Measurements from ENCODE around the gene ZNF497. TPM values are rescaled to one million over a fixed set of nuclear protein-coding genes. Genes with fewer than 3 reads are reported as not detected.

Gene ZNF497
- total and polyA plus RNA-seq, 2 donors (not counting 1 experiment from before 2014, with no cell fraction given) = 0.03 to 2.5 TPM

DNA sequence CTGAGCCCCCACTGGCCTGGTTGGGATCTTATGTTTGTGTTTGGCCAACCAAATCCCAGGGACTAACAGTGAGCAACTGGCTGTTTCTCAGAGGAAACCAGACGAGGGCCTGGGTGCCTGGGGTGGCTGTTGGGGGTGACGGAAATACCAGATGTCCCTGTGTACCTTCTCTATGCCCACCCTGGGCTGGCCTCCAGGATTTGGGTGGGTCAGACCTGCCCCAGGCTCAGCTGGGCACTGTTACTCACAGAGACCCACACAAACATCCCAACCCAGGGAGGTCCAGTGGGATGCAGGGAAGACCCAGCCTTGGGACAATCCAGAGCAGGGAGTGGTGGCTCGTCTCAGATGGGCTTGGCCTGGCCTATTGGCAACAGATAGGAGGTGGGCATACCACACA, 26.9 kb downstream of the ZNF497 start:
- Histone ChIP-seq H3K9ac (ENCODE audit: insufficient read depth, low read length) (no peak overlapping the region), H2AFZ (ENCODE audit: low read length) (no peak overlapping the region), H3K79me2 (ENCODE audit: control insufficient read depth, insufficient read depth, low read length) (no peaks in the 10 kb centered on the region), H3K27me3 (ENCODE audit: control insufficient read depth, insufficient read depth, low read length) (no peaks in the 10 kb centered on the region), H3K4me1 (ENCODE audit: control insufficient read depth, extremely low read depth, insufficient read depth, low read length) (no peaks in the 10 kb centered on the region), H4K20me1 (ENCODE audit: control insufficient read depth, extremely low read depth, insufficient read depth, low read length) (no peaks in the 10 kb centered on the region), H3K4me2 (ENCODE audit: extremely low read depth, insufficient read depth, low read length) (no peak overlapping the region), H3K27ac (ENCODE audit: insufficient read depth, low read length) (no peak overlapping the region), H3K9me3 (ENCODE audit: control insufficient read depth, insufficient read depth, low read depth, low read length) (peaks cover 4% of the 10 kb centered on the region), H3K4me3 (replicated peaks in 1 of 4; ENCODE audit: control extremely low read depth in 1 of 4, insufficient read depth in 1 of 4, low read depth in 3 of 4, low read length in 4 of 4) (no peak overlapping the region), H3K36me3 (ENCODE audit: control insufficient read depth, insufficient read depth, low read length) (peaks cover 7% of the 10 kb centered on the region)
- TF ChIP-seq, protein P1, sequence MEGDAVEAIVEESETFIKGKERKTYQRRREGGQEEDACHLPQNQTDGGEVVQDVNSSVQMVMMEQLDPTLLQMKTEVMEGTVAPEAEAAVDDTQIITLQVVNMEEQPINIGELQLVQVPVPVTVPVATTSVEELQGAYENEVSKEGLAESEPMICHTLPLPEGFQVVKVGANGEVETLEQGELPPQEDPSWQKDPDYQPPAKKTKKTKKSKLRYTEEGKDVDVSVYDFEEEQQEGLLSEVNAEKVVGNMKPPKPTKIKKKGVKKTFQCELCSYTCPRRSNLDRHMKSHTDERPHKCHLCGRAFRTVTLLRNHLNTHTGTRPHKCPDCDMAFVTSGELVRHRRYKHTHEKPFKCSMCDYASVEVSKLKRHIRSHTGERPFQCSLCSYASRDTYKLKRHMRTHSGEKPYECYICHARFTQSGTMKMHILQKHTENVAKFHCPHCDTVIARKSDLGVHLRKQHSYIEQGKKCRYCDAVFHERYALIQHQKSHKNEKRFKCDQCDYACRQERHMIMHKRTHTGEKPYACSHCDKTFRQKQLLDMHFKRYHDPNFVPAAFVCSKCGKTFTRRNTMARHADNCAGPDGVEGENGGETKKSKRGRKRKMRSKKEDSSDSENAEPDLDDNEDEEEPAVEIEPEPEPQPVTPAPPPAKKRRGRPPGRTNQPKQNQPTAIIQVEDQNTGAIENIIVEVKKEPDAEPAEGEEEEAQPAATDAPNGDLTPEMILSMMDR (conservative IDR thresholded peaks at IDR 0.05 in 1 of 2, IDR thresholded peaks at IDR 0.05 in 1 of 2; ENCODE audit: low read depth in 1 of 2, low read length in 2 of 2) = no peak
- no peak for TF ChIP-seq EZH2 (IDR thresholded peaks at IDR 0.05; ENCODE audit: low read length, missing control alignments)
- no peak for DNase-seq (ENCODE audit: low read depth in 2 of 2)

DNA sequence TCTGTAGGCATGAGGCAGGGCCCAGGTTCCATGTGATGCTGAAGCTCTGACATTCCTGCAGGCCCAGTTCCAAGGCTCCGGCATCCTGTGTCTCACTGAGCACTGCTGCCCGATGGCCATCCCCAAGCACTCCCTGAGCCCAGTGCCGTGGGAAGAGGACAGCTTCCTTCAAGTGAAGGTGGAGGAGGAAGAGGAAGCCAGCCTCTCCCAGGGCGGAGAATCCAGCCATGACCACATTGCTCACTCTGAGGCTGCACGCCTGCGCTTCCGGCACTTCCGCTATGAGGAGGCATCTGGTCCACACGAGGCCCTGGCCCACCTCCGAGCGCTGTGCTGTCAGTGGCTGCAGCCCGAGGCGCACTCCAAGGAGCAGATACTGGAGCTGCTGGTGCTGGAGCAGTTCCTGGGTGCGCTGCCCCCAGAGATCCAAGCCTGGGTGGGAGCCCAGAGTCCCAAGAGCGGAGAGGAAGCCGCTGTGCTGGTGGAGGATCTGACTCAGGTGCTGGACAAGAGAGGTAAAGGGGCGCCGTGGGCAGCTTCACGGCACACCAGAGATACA, 27.8 kb downstream of the ZNF497 start:
- Histone ChIP-seq H3K9ac (ENCODE audit: insufficient read depth, low read length) (no peak overlapping the region), H3K79me2 (ENCODE audit: control insufficient read depth, insufficient read depth, low read length) (no peaks in the 10 kb centered on the region), H3K27ac (ENCODE audit: insufficient read depth, low read length) (no peak overlapping the region), H4K20me1 (ENCODE audit: control insufficient read depth, extremely low read depth, insufficient read depth, low read length) (no peaks in the 10 kb centered on the region), H3K4me3 (replicated peaks in 1 of 4; ENCODE audit: control extremely low read depth in 1 of 4, insufficient read depth in 1 of 4, low read depth in 3 of 4, low read length in 4 of 4) (no peak overlapping the region), H3K4me2 (ENCODE audit: extremely low read depth, insufficient read depth, low read length) (no peak overlapping the region), H3K27me3 (ENCODE audit: control insufficient read depth, insufficient read depth, low read length) (no peaks in the 10 kb centered on the region), H2AFZ (ENCODE audit: low read length) (no peak overlapping the region), H3K9me3 (ENCODE audit: control insufficient read depth, insufficient read depth, low read depth, low read length) (peaks cover 4% of the 10 kb centered on the region), H3K36me3 (ENCODE audit: control insufficient read depth, insufficient read depth, low read length) (peaks cover 7% of the 10 kb centered on the region), H3K4me1 (ENCODE audit: control insufficient read depth, extremely low read depth, insufficient read depth, low read length) (no peaks in the 10 kb centered on the region)
- no peak for DNase-seq (ENCODE audit: low read depth in 2 of 2)
- TF ChIP-seq, protein P1 (conservative IDR thresholded peaks at IDR 0.05 in 1 of 2, IDR thresholded peaks at IDR 0.05 in 1 of 2; ENCODE audit: low read depth in 1 of 2, low read length in 2 of 2) = no peak
- no peak for TF ChIP-seq EZH2 (IDR thresholded peaks at IDR 0.05; ENCODE audit: low read length, missing control alignments)

- Histone ChIP-seq H3K9me3 (ENCODE audit: control insufficient read depth, insufficient read depth, low read depth, low read length) (no peaks in the 10 kb centered on the region), H3K27ac (ENCODE audit: insufficient read depth, low read length) (no peak overlapping the region), H3K4me1 (ENCODE audit: control insufficient read depth, extremely low read depth, insufficient read depth, low read length) (peaks cover 3% of the 10 kb centered on the region), H3K27me3 (ENCODE audit: control insufficient read depth, insufficient read depth, low read length) (no peaks in the 10 kb centered on the region), H4K20me1 (ENCODE audit: control insufficient read depth, extremely low read depth, insufficient read depth, low read length) (no peaks in the 10 kb centered on the region), H3K9ac (ENCODE audit: insufficient read depth, low read length) (no peak overlapping the region), H3K79me2 (ENCODE audit: control insufficient read depth, insufficient read depth, low read length) (peaks cover 14% of the 10 kb centered on the region), H2AFZ (ENCODE audit: low read length) (no peak overlapping the region), H3K4me3 (replicated peaks in 1 of 4; ENCODE audit: control extremely low read depth in 1 of 4, insufficient read depth in 1 of 4, low read depth in 3 of 4, low read length in 4 of 4) (no peak overlapping the region), H3K4me2 (ENCODE audit: extremely low read depth, insufficient read depth, low read length) (no peak overlapping the region), H3K36me3 (ENCODE audit: control insufficient read depth, insufficient read depth, low read length) (peaks cover 3% of the 10 kb centered on the region)
- TF ChIP-seq, protein P1 (conservative IDR thresholded peaks at IDR 0.05 in 1 of 2, IDR thresholded peaks at IDR 0.05 in 1 of 2; ENCODE audit: low read depth in 1 of 2, low read length in 2 of 2) = no peak
- DNase-seq (ENCODE audit: low read depth in 2 of 2) = no peak
Measured at GRCh38 chr19:58332697-58333096, 29.9 kb downstream of the ZNF497 start.

Data from fibroblast of lung (primary cell).